Activated T-cell treated with anti-CD3 and anti-CD28 coated beads, Interleukin-2, amount 50 U/mL, for 4 hours (primary cell): ENCODE data around the gene POLR2I. TPM values are rescaled to one million over a fixed set of nuclear protein-coding genes. Genes with fewer than 3 reads are reported as not detected.
"Not testable (repeated sequence)": the region's sequence is repeated elsewhere in the genome, so short reads cannot be mapped to it uniquely, and the experiment has no call there.

Experiments used
- ATAC-seq, 2 donors: fragments of 200-7000 bp; cut with Tn5 transposase; one replicate each; pipeline ENCODE4 v1.10.0; 2021
- DNase-seq: peaks from one replicate; pipeline ENCODE4 v3.0.0-alpha.2; 2020
- H3K27me3 Mint-ChIP-seq: one replicate; pipeline ENCODE4 v1.8.0; 2021; ENCODE audit warnings: low read depth, mixed read lengths
- H3K36me3 Mint-ChIP-seq: one replicate; pipeline ENCODE4 v1.8.0; 2022; ENCODE audit warnings: mixed read lengths; ENCODE audit not compliant: insufficient read depth
- H3K4me1 Mint-ChIP-seq: one replicate; pipeline ENCODE4 v1.8.0; 2021; ENCODE audit warnings: low read depth, mixed read lengths
- H3K4me3 Mint-ChIP-seq: one replicate; pipeline ENCODE4 v1.8.0; 2021; ENCODE audit warnings: mild to moderate bottlenecking, moderate library complexity, mixed read lengths
- H3K9me3 Mint-ChIP-seq: one replicate; pipeline ENCODE4 v1.8.0; 2021; ENCODE audit warnings: mixed read lengths
- total RNA-seq, 3 donors: library from RNA; stranded (reverse); gene quantifications; one replicate each; pipeline ENCODE4 v1.2.1, GENCODE V29; 2021

The POLR2I gene
- total RNA-seq, 3 donors from 2014 or later: 139 to 165 (median 159) TPM

DNA sequence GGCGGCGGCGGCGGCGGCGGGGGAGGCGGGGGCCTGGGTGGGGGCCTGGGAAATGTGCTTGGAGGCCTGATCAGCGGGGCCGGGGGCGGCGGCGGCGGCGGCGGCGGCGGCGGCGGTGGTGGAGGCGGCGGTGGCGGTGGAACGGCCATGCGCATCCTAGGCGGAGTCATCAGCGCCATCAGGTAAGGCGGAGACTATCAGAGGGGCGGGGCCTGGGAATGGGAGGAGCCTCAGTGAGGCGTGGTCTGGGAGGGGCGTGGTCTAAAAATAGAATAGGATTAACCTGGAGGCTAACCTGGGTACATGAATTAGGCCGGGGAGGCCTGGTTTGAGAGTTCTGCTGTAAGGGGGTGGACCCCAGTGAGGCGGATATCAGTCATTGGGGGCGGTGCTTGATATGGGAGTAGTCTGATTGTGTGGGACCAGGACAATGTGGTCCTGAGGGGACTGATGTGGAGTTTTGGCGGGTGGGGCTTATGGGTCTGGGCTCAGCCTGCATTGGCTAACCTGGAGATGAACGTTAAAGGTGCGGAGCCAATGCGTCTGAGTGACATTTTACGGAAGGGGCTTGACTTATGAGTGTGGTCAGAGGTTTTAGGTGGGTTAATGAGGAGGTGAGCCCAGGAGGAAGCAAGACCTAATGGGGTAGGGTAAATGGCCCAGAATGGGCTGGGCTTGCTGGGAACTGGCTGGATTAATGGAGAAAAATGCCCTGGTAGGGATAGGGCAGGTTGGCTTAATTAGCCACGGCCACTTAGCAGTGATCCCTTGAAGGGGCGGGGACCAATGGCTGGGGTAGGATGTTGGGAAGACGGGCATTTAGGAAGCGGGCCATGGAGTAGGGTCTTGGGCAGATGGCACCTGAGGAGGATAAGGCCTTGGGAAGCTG lies 26.6 kb upstream of the POLR2I start:
- peaks cover 24% of the 10 kb centered on the region for H3K36me3 Mint-ChIP-seq
- no peaks in the 10 kb centered on the region for H3K27me3 Mint-ChIP-seq
- H3K4me3 Mint-ChIP-seq: peak overlapping the region; percentile 97
- ATAC-seq (peak; percentile 76 to 79), DNase-seq (peak; percentile 92)
- H3K4me1 Mint-ChIP-seq: peaks cover 20% of the 10 kb centered on the region
- H3K9me3 Mint-ChIP-seq: no peaks in the 10 kb centered on the region

- ATAC-seq (peak; percentile 35 to 44), DNase-seq (peak; percentile 16)
- peaks cover 20% of the 10 kb centered on the region for H3K36me3 Mint-ChIP-seq
- H3K4me3 Mint-ChIP-seq: peak overlapping the region; percentile 97
- H3K9me3 Mint-ChIP-seq: no peaks in the 10 kb centered on the region
- H3K27me3 Mint-ChIP-seq: no peaks in the 10 kb centered on the region
- H3K4me1 Mint-ChIP-seq: peaks cover 20% of the 10 kb centered on the region
Observed at GRCh38 chr19:36140304-36141038, 25.8 kb upstream of the POLR2I start.

- H3K9me3 Mint-ChIP-seq: no peaks in the 10 kb centered on the region
- H3K4me1 Mint-ChIP-seq: peaks cover 20% of the 10 kb centered on the region
- peak within 1 kb of the TSS; percentile 97 for H3K4me3 Mint-ChIP-seq
- H3K27me3 Mint-ChIP-seq: no peaks in the 10 kb centered on the region
- ATAC-seq (peak; percentile 78), DNase-seq (peak; percentile 90)
- peaks cover 17% of the 10 kb centered on the region for H3K36me3 Mint-ChIP-seq
Observed at GRCh38 chr19:36139473-36140303, 25.0 kb upstream of the POLR2I start, which contains the start of gene CAPNS1. Gene CAPNS1, plus strand, starts transcription at chr19:36140066. Its CDS starts 946 bp downstream, at chr19:36141012.

DNA sequence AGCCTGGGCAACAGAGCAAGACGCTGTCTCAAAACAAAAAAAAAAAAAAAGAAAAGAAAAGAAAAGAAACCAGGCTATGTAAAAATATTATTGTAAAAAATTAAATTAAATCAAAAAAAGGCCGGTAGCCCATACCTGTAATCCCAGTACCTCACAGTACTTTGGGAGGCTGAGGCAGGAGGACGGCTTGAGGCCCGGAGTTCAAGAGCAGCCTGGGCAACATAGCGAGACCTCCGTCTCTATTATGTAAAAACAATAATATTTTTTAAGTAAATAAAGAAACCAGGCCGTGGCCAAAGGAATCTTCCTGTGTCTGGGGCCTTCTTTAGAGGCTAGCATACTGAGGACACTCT lies 24.4 kb upstream of the POLR2I start:
- no peak for DNase-seq
- H3K4me1 Mint-ChIP-seq: peaks cover 20% of the 10 kb centered on the region
- H3K9me3 Mint-ChIP-seq: no peaks in the 10 kb centered on the region
- H3K4me3 Mint-ChIP-seq: peak overlapping the region; percentile 97
- ATAC-seq: no peak
- peaks cover 14% of the 10 kb centered on the region for H3K36me3 Mint-ChIP-seq
- no peaks in the 10 kb centered on the region for H3K27me3 Mint-ChIP-seq

GRCh38 chr19:36136964-36137686 lies 22.4 kb upstream of the POLR2I start:
- Mint-ChIP-seq H3K4me3 (no peak overlapping the region), H3K9me3 (no peaks in the 10 kb centered on the region), H3K36me3 (peaks cover 9% of the 10 kb centered on the region), H3K4me1 (peaks cover 28% of the 10 kb centered on the region), H3K27me3 (no peaks in the 10 kb centered on the region)
- ATAC-seq: no peak
- DNase-seq: no peak

DNA sequence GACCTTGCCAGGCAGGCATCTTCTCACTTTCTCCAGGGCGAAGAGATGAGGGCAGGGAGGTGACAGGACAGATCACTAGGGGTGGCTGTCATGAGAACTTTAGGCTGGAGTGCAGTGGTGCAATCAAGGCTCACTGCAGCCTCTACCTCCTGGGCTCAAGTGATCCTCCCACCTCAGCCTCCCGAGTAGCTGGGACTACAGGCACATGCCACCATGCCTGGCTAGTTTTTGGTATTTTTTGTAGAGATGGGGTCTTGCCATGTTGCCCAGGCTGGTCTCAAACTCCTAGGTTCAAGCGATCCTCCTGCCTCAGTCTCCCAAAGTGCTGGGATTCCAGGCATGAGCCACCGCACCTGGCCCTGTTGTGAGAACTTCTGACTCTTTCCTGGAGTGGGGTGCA lies 20.2 kb upstream of the POLR2I start:
- peaks cover 23% of the 10 kb centered on the region for H3K4me1 Mint-ChIP-seq
- not testable (repeated sequence) for H3K4me3 Mint-ChIP-seq, DNase-seq, ATAC-seq, H3K27me3 Mint-ChIP-seq, H3K36me3 Mint-ChIP-seq, H3K9me3 Mint-ChIP-seq

DNA sequence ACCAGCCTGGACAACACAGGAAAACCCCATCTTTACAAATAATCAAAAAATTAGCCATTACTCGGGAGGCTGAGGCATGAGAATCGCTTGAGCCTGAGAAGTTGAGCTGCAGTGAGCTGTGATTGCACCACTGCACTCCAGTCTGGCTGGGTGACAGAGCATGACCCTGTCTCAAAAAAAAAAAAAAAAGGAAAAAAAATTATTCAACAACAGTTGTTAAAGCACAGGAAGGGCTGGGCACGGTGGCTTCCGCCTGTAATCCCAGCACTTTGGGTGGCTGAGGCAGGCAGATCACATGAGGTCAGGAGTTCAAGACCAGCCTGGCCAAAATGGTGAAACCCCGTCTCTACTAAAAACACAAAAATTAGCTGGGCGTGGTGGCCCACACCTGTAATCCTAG lies 16.5 kb upstream of the POLR2I start:
- H3K4me3 Mint-ChIP-seq, ATAC-seq, H3K9me3 Mint-ChIP-seq, DNase-seq, H3K36me3 Mint-ChIP-seq, H3K27me3 Mint-ChIP-seq: not testable (repeated sequence)
- peaks cover 22% of the 10 kb centered on the region for H3K4me1 Mint-ChIP-seq

GRCh38 chr19:36128392-36128736 lies 13.7 kb upstream of the POLR2I start:
- Mint-ChIP-seq H3K27me3 (no peaks in the 10 kb centered on the region), H3K9me3 (no peaks in the 10 kb centered on the region), H3K4me3 (peak overlapping the region; percentile 83), H3K36me3 (peaks cover 9% of the 10 kb centered on the region), H3K4me1 (peaks cover 20% of the 10 kb centered on the region)
- ATAC-seq: no peak
- no peak for DNase-seq

- H3K36me3 Mint-ChIP-seq: peaks cover 12% of the 10 kb centered on the region
- peaks cover 6% of the 10 kb centered on the region for H3K4me1 Mint-ChIP-seq
- ATAC-seq: no peak
- no peak for DNase-seq
- no peaks in the 10 kb centered on the region for H3K9me3 Mint-ChIP-seq
- H3K4me3 Mint-ChIP-seq: no peak overlapping the region
- no peaks in the 10 kb centered on the region for H3K27me3 Mint-ChIP-seq
Observed at GRCh38 chr19:36125557-36125956, 10.9 kb upstream of the POLR2I start.

GRCh38 chr19:36121486-36122124 lies 6.9 kb upstream of the POLR2I start:
- H3K4me3 Mint-ChIP-seq: no peak overlapping the region
- H3K4me1 Mint-ChIP-seq: peaks cover 13% of the 10 kb centered on the region
- ATAC-seq (no peak), DNase-seq (no peak)
- peaks cover 24% of the 10 kb centered on the region for H3K36me3 Mint-ChIP-seq
- no peaks in the 10 kb centered on the region for H3K27me3 Mint-ChIP-seq
- no peaks in the 10 kb centered on the region for H3K9me3 Mint-ChIP-seq

- ATAC-seq: no peak
- Mint-ChIP-seq H3K9me3 (no peaks in the 10 kb centered on the region), H3K36me3 (peaks cover 26% of the 10 kb centered on the region), H3K27me3 (no peaks in the 10 kb centered on the region), H3K4me1 (peaks cover 17% of the 10 kb centered on the region), H3K4me3 (no peak overlapping the region)
- no peak for DNase-seq
Observed at GRCh38 chr19:36120984-36121358, 6.3 kb upstream of the POLR2I start.

DNA sequence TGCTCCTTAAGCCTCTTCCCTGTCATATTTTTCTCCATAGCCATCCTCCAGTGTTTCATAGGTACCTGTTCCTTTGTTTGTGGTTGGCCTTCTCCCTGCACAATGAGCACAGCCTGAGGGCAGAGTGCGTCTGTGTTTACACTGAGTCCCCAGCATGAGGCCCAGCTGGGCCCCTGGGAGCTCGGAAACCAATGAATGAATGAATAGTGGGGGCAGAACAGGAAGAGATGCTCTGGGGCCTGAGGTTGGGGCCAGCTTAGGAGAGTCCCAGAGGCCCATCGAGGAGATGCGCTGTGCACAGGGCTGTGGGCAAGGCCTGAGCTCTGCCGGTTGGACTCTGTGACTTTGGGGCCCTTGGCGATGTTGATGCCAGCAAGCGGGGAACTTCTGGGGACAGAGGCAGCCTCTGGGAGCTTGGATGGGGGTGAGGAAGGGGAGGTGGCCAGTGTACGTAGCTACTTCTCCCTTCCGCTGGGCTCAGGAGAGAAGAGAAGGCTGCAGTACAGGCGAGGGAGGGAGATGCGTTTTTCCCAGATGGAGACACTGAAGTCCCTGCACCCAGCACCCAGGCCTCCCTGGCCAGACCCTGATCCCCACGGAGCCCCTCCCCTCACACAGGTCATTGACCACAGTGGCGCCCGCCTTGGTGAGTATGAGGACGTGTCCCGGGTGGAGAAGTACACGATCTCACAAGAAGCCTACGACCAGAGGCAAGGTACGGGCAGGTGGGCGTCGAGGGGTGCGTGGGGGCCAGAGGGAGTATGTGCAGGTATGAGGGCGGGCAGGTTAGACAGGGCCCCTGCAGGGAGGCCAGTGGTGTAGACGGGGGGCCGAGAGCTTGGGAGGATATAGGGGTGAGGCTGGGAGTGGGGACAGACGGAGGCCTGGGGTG lies 5.7 kb upstream of the POLR2I start:
- DNase-seq (no peak), ATAC-seq (no peak)
- Mint-ChIP-seq H3K9me3 (no peaks in the 10 kb centered on the region), H3K4me1 (peaks cover 17% of the 10 kb centered on the region), H3K4me3 (no peak overlapping the region), H3K27me3 (no peaks in the 10 kb centered on the region), H3K36me3 (peaks cover 21% of the 10 kb centered on the region)

DNA sequence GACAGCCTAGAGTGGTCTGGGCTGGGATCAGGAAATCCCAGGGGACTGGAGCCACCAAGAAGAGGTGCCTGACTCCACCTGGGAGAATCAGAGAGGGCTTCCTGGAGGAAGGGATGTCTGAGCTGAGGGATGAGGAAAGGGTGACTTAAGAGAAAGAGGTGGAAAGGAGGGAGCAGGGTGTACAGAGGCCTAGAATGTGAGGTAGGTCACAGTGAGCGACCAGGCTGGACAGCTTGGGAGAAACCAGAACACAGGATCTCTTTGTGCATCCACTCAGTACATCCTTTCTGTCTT lies 1.6 kb upstream of the POLR2I start:
- Mint-ChIP-seq H3K4me3 (peak overlapping the region; percentile 98), H3K4me1 (peaks cover 28% of the 10 kb centered on the region), H3K9me3 (no peaks in the 10 kb centered on the region), H3K27me3 (no peaks in the 10 kb centered on the region), H3K36me3 (peaks cover 23% of the 10 kb centered on the region)
- ATAC-seq (no peak), DNase-seq (no peak)
